22Rv1 (cell line): ENCODE results near the gene TTLL10.

ENCODE experiments used
- H3K27ac ChIP-seq: fragments of 450-650 bp; 2 replicates; pipeline ENCODE4 v1.5.1; 2017
- ZFX ChIP-seq: fragments of 450-650 bp; IDR thresholded peaks from 2 replicates; pipeline ENCODE4 v1.6.1; 2017; ENCODE audit warnings: antibody characterized with exemption, borderline replicate concordance
- TF ChIP-seq, protein P1 (sequence below): fragments of 450-650 bp; IDR thresholded peaks from 2 replicates; pipeline ENCODE4 v1.5.1; 2017; ENCODE audit warnings: mild to moderate bottlenecking

TTLL10 gene

DNA sequence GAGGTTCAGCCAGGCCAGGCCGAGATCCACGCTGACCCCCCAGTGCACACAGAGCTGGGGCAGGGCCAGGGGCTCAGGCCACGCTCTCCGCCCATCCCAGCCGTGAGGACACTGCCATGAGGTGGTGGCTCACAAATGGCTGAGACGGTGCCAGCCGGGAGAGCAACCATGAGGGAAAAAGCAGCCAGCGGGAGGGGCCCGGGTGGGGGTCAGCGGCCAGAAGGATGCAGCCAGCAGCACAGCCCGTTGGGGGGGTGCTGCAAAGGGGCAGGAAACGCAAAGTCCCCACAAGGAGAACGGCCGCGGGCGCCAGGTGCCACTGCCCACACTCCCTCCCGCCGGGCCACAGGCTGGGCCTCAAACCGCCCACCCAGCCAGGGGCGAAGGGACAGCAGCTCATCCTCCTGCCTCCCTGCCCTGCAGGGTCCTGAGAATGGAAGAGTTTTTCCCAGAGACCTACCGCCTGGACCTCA lies 8.3 kb downstream of the TTLL10 start:
- H3K27ac ChIP-seq, result no peak overlapping the region
- TF ChIP-seq ZFX, result no peak
- TF ChIP-seq, protein P1, sequence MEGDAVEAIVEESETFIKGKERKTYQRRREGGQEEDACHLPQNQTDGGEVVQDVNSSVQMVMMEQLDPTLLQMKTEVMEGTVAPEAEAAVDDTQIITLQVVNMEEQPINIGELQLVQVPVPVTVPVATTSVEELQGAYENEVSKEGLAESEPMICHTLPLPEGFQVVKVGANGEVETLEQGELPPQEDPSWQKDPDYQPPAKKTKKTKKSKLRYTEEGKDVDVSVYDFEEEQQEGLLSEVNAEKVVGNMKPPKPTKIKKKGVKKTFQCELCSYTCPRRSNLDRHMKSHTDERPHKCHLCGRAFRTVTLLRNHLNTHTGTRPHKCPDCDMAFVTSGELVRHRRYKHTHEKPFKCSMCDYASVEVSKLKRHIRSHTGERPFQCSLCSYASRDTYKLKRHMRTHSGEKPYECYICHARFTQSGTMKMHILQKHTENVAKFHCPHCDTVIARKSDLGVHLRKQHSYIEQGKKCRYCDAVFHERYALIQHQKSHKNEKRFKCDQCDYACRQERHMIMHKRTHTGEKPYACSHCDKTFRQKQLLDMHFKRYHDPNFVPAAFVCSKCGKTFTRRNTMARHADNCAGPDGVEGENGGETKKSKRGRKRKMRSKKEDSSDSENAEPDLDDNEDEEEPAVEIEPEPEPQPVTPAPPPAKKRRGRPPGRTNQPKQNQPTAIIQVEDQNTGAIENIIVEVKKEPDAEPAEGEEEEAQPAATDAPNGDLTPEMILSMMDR, result no peak

DNA sequence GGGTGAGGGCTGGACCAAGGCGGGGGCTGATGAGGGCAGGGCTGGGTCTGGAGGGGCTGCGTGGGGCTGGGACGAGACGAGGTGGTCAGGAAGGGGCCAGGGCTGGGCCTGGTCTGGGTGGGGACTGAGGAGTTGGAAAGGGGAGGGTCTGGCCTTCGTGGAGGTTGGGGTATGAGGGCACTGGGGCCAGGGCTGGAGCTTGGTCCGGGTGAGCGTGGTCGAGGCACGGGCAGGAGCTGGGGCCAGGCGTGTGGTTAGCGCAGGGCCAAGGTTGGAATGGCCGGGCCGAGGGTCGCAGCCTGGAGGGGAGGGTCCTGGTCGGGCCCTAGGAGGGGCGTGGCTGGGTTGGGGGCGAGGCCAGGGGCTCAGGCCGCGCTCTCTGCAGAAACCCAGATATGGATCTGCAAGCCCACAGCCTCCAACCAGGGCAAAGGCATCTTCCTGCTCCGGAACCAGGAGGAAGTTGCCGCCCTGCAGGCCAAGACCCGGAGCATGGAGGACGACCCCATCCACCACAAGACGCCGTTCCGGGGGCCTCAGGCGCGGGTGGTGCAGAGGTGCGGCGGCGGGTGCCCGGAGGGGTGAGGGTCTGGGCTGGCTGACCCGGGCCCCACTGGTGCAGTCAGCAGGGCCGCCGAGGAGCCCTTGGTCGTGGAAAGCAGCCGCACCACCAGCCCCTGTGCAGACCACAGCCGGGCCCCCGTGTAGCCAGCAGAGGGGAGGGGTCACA lies 9.0 kb downstream of the TTLL10 start:
- no peak overlapping the region for H3K27ac ChIP-seq
- TF ChIP-seq ZFX, result no peak
- TF ChIP-seq, protein P1, result no peak

DNA sequence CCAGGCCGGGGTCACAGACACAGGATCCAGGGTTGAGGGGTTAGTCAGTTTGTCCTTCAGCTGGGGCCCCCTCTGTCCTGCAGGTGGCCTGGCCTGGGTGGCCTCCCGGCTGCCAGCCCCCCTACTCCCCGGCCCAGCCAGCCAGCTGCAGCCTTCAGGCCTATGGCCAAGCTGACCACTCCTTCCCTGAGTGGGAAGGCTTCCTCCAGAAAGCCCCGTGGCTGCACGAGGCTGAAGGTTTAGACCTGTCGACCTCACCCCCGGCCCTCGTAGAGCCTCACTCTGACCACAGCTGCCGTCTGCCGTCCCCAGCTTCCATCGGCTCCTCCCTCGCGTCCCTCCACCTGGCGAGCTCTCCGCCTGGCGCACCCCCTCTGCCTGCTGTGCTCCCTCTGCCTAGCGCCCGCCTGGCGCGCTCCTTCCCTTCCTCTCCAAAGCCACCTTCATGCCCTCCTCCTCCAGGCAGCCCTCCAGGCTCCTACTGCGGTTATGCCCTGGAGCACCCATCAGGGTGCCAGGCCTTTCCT lies 9.6 kb downstream of the TTLL10 start:
- TF ChIP-seq ZFX, result no peak
- TF ChIP-seq, protein P1, result no peak
- no peak overlapping the region for H3K27ac ChIP-seq

DNA sequence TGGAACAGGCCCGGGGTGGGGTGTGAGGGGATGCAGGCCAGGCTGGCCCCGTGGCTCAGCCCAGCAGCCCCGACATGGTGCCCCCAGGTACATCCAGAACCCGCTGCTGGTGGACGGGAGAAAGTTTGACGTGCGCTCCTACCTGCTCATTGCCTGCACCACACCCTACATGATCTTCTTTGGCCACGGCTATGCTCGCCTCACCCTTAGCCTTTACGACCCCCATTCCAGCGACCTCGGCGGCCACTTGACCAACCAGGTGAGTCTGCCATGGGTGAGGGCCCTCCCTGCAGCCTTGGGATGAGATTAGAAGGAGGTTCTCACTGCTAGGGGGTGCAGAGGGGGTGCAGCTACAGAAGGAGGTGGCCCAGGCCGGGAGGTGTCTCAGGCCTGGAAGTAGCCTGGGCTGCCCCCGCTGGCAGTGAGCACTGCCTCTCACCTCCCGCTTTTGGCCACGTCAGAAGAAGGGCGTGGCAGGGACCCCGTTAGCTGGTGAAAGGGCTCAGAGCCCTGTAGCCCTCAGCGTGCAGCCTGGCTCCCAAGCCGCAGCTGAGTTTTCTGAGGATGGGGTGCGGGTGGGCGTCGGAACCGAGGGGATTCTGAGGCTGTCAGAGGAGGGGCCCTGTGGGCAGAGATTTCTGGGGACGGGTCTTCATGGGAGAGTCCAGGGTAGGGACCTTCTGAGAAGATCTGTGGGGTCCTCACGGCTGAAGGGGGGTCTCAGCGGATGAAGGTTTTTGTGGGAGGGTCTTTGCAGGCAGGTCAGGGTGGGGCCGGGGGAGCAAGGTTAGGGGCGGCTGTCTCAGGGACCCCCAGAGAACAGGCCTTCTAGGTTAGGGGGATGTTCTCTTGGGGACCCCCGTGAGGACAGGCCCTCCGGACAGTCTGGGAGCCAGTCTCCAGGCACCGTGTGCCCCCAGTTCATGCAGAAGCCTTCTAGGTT lies 10.4 kb downstream of the TTLL10 start:
- H3K27ac ChIP-seq, result no peak overlapping the region
- no peak for TF ChIP-seq ZFX
- TF ChIP-seq, protein P1, result no peak

DNA sequence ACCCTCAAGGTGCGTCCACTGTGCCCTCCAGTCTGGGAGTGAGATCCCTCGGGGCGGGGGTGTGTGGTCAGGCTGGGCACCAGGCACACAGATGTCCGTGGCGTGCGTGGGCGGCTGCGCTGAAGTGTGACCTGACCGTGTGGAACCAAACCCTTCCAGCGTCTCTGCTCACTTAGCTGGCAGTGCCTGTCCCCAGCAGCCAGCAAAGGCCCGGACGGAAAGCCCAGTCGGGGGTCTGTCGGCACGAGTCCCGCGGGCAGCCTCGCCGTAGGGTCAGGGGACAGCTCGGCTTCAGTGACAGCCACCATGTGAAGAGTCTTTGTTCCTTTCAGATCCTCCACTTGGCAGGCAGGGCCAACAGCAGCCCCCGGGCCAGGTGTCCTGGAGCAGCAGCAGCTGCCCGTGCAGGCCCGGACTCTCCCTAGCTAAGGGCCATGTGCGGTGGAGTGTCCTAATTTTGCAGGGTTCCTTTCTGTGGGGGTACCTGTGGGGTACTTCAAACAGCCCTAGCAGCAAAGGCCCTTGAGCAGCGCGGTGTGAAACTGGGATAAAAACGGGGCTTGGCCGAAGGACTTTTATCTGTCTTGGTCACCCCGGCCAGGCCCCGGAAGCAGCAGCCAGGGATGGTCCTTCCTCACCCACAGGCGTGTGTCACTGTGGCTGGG lies 11.6 kb downstream of the TTLL10 start:
- H3K27ac ChIP-seq, result no peak overlapping the region
- no peak for TF ChIP-seq ZFX

DNA sequence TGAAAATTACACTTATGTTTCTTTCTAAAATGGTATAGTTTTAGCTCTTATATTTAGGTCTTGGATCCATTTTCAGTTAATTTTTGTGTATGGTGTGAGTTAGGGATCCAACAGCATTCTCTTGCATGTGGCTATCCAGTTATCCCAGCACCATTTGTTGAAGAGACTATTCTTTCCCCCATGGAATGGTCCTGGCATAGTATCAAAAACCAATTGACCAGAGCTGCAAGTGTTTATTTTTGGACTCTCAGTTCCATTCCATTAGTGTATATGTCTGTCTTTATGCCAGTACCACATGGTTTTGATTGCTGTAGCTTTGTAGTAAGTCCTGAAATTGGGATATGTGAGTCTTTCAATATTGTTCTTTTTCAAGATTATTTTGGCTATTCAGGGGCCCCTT lies 14.3 kb downstream of the TTLL10 start:
- TF ChIP-seq, protein P1, result no peak
- no peak for TF ChIP-seq ZFX
- H3K27ac ChIP-seq, result no peak overlapping the region

DNA sequence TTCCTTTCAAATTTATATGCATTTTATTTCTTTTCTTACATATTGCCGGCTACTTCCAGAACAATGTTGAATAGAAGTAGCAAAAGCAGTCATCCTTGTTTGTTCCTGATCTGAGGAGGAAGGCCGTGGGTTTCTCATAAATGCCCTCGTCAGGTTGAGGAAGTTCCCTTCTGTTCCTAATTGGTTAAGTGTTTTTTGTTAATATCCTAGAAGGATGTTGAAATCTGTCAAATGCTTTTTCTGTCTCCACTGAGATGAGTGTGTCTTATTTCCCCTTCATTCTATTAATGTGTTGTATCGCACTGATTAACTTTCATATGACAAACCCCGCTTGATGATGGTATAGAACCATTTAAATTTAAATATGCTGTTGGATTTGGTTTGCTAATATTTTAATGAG lies 15.4 kb downstream of the TTLL10 start:
- TF ChIP-seq, protein P1, result no peak
- no peak for TF ChIP-seq ZFX
- H3K27ac ChIP-seq, result no peak overlapping the region
